Caco-2 (cell line): ENCODE results near the gene FOXN3. TPM values are rescaled to one million over a fixed set of nuclear protein-coding genes. Genes with fewer than 3 reads are reported as not detected.

ENCODE experiments used
- BruUV-seq: library from RNA; stranded (reverse); fragments of 400-500 nt; replicated peaks from 2 replicates; lab custom pipeline; 2021; lab: Mats Ljungman, UMichigan
- CTCF ChIA-PET: fragments of 300-600 bp; sonication (Branson Sonifier 250); formaldehyde crosslinking; loops from one replicate; lab custom pipeline; 2022; ENCODE audit warnings: antibody characterized with exemption; lab: Charles Lee
- POLR2A ChIA-PET: fragments of 300-600 bp; sonication (Branson Sonifier 250); formaldehyde crosslinking; loops from one replicate; lab custom pipeline; 2022; ENCODE audit warnings: antibody characterized with exemption; lab: Charles Lee
- DNase-seq, 2 experiments: peaks; one replicate each; pipeline versions ENCODE4 v3.0.0 to v3.0.0-alpha.2; 2020 to 2022
- H3K27me3 ChIP-seq: replicated peaks from 2 replicates; pipeline ENCODE4 v1.6.0; 2011; ENCODE audit warnings: low read length; ENCODE audit not compliant: control insufficient read depth, insufficient read depth
- H3K36me3 ChIP-seq: 2 replicates; pipeline ENCODE4 v1.5.1; 2011; ENCODE audit warnings: low read length; ENCODE audit not compliant: control insufficient read depth, insufficient read depth
- H3K4me1 ChIP-seq: fragments of 250-450 bp; sonication (Bioruptor Pico); 2 replicates; pipeline ENCODE4 v1.5.1; 2020; ENCODE audit warnings: mild to moderate bottlenecking
- H3K4me3 ChIP-seq: 2 replicates; pipeline ENCODE4 v1.5.1; 2011; ENCODE audit warnings: low read depth, mild to moderate bottlenecking, control low read depth, low read length
- H3K9me3 ChIP-seq: fragments of 250-450 bp; sonication (Bioruptor Pico); 2 replicates; pipeline ENCODE4 v1.5.1; 2020; ENCODE audit warnings: mild to moderate bottlenecking, moderate library complexity
- H3K27ac Mint-ChIP-seq: one replicate; pipeline ENCODE4 v1.8.0; 2022; ENCODE audit warnings: mixed read lengths; ENCODE audit not compliant: unreplicated experiment
- H3K27me3 Mint-ChIP-seq: one replicate; pipeline ENCODE4 v1.8.0; 2022; ENCODE audit warnings: mixed read lengths; ENCODE audit not compliant: insufficient read depth, unreplicated experiment
- H3K36me3 Mint-ChIP-seq: one replicate; pipeline ENCODE4 v1.8.0; 2022; ENCODE audit warnings: mild to moderate bottlenecking, mixed read lengths; ENCODE audit not compliant: insufficient read depth, unreplicated experiment
- H3K4me1 Mint-ChIP-seq: one replicate; pipeline ENCODE4 v1.8.0; 2022; ENCODE audit warnings: low read depth, mixed read lengths; ENCODE audit not compliant: unreplicated experiment
- H3K4me3 Mint-ChIP-seq: one replicate; pipeline ENCODE4 v1.8.0; 2022; ENCODE audit warnings: mild to moderate bottlenecking, moderate library complexity, mixed read lengths; ENCODE audit not compliant: unreplicated experiment
- H3K9me3 Mint-ChIP-seq: one replicate; pipeline ENCODE4 v1.8.0; 2022; ENCODE audit warnings: mixed read lengths; ENCODE audit not compliant: unreplicated experiment
- intact Hi-C: fragments of 100-400 bp; cut with micrococcal nuclease; formaldehyde crosslinking; loops from one replicate; pipeline ENCODE4 v1.10.0; 2022; ENCODE audit not compliant: unreplicated experiment
- total RNA-seq: library from RNA; stranded (reverse); gene quantifications from 2 replicates; pipeline ENCODE4 v1.2.3, GENCODE V29; 2022
- TF ChIP-seq, protein P1 (sequence below), 2 experiments: fragments of 200-600 bp in 1 of 2; IDR thresholded peaks; 1 replicate in 1 of 2; 2 replicates in 1 of 2; pipeline versions ENCODE4 v1.5.1 to v1.8.0; 2011 to 2022; ENCODE audit warnings: antibody characterized with exemption in 1 of 2, control low read depth in 1 of 2, inconsistent platforms in 1 of 2, low read depth in 1 of 2, low read length in 1 of 2, mild to moderate bottlenecking in 1 of 2, moderate library complexity in 1 of 2; ENCODE audit not compliant: insufficient read depth in 1 of 2, severe bottlenecking in 1 of 2, unreplicated experiment in 1 of 2

FOXN3 gene
- total RNA-seq, 1 experiment from 2014 or later: 20.6 TPM

DNA sequence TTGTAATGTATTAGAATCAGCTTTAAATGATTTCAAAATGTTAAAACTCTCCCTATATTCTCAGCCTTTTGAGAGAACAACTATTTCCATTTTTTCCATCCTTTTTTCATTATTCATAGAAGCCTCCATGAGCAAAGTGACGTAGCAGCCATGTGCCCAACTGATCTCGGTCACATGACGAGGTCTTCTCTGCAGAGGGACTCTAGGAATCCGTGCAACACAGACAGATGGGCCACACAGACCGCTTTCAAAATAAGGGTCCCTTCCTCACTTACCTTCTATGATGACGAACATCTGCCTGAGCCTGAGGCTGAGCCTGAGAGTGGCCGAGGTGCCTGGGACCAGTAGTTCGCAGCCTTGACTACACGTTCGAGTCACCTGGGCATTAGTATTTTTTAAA, 293.8 kb downstream of the FOXN3 start:
- H3K27me3 ChIP-seq: no peaks in the 10 kb centered on the region
- Mint-ChIP-seq H3K4me1 (no peaks in the 10 kb centered on the region), H3K27me3 (peaks cover 2% of the 10 kb centered on the region), H3K4me3 (no peak overlapping the region), H3K9me3 (no peaks in the 10 kb centered on the region), H3K27ac (no peak overlapping the region), H3K36me3 (no peaks in the 10 kb centered on the region)
- H3K9me3 ChIP-seq: no peaks in the 10 kb centered on the region
- ChIA-PET CTCF (no interaction called here), POLR2A (no interaction called here)
- H3K4me3 ChIP-seq: no peak overlapping the region
- intact Hi-C loops: no loop called here
- TF ChIP-seq, protein P1, sequence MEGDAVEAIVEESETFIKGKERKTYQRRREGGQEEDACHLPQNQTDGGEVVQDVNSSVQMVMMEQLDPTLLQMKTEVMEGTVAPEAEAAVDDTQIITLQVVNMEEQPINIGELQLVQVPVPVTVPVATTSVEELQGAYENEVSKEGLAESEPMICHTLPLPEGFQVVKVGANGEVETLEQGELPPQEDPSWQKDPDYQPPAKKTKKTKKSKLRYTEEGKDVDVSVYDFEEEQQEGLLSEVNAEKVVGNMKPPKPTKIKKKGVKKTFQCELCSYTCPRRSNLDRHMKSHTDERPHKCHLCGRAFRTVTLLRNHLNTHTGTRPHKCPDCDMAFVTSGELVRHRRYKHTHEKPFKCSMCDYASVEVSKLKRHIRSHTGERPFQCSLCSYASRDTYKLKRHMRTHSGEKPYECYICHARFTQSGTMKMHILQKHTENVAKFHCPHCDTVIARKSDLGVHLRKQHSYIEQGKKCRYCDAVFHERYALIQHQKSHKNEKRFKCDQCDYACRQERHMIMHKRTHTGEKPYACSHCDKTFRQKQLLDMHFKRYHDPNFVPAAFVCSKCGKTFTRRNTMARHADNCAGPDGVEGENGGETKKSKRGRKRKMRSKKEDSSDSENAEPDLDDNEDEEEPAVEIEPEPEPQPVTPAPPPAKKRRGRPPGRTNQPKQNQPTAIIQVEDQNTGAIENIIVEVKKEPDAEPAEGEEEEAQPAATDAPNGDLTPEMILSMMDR (IDR thresholded peaks at IDR 0.05; ENCODE audit: insufficient read depth in 1 of 2, low read depth in 1 of 2, low read length in 1 of 2, severe bottlenecking in 1 of 2, unreplicated experiment in 1 of 2): no peak
- no peaks in the 10 kb centered on the region for H3K36me3 ChIP-seq
- BruUV-seq: no TSS peak
- DNase-seq: no peak
- no peaks in the 10 kb centered on the region for H3K4me1 ChIP-seq

- TF ChIP-seq, protein P1 (IDR thresholded peaks at IDR 0.05; ENCODE audit: insufficient read depth in 1 of 2, low read depth in 1 of 2, low read length in 1 of 2, severe bottlenecking in 1 of 2, unreplicated experiment in 1 of 2): no peak
- Histone ChIP-seq H3K4me1 (no peaks in the 10 kb centered on the region), H3K4me3 (no peak overlapping the region), H3K27me3 (no peaks in the 10 kb centered on the region), H3K9me3 (no peaks in the 10 kb centered on the region), H3K36me3 (no peaks in the 10 kb centered on the region)
- Mint-ChIP-seq H3K27ac (no peak overlapping the region), H3K4me1 (no peaks in the 10 kb centered on the region), H3K9me3 (no peaks in the 10 kb centered on the region), H3K4me3 (no peak overlapping the region), H3K36me3 (no peaks in the 10 kb centered on the region), H3K27me3 (peaks cover 5% of the 10 kb centered on the region)
- intact Hi-C loops: no loop called here
- CTCF ChIA-PET: no interaction called here
- no peak for DNase-seq
- POLR2A ChIA-PET: no interaction called here
- BruUV-seq: no TSS peak
Measured at GRCh38 chr14:89121968-89122620, 294.9 kb downstream of the FOXN3 start.

DNA sequence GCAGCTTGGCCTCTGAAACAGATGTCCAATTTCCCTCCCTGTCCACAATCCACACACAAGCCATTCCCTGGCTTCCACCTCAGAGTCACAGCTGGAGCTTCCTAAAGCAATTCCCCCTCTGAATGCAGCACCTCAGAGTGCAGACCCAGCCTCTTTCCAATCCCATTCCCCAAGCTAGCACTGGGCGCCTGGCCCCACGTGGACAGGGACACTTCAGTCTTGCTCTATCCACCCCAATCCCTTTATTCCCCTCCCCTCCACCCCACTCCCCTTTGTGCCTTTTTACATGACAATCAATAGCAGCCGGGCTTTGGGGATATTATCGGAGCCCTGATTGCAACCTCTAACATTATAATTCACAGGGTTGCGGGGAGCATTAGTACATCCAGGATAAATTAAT, 300.0 kb downstream of the FOXN3 start:
- intact Hi-C loops: no loop called here
- Mint-ChIP-seq H3K36me3 (no peaks in the 10 kb centered on the region), H3K4me3 (no peak overlapping the region)

More for the DNA sequence above, 300.0 kb downstream of the FOXN3 start:
- H3K4me1 ChIP-seq: no peaks in the 10 kb centered on the region
- TF ChIP-seq, protein P1 (IDR thresholded peaks at IDR 0.05; ENCODE audit: insufficient read depth in 1 of 2, low read depth in 1 of 2, low read length in 1 of 2, severe bottlenecking in 1 of 2, unreplicated experiment in 1 of 2): no peak
- POLR2A ChIA-PET: no interaction called here
- DNase-seq: no peak
- H3K9me3 Mint-ChIP-seq: no peaks in the 10 kb centered on the region
- H3K4me3 ChIP-seq: no peak overlapping the region
- H3K27me3 Mint-ChIP-seq: peaks cover 6% of the 10 kb centered on the region
- H3K27me3 ChIP-seq: no peaks in the 10 kb centered on the region
- no TSS peak for BruUV-seq
- no peaks in the 10 kb centered on the region for H3K4me1 Mint-ChIP-seq
- CTCF ChIA-PET: no interaction called here
- no peaks in the 10 kb centered on the region for H3K36me3 ChIP-seq
- H3K27ac Mint-ChIP-seq: no peak overlapping the region
- no peaks in the 10 kb centered on the region for H3K9me3 ChIP-seq
